ENCODE measurements around the gene P3H2.

P3H2 gene

GRCh38 chr3:190044974-190045373 is 75.7 kb downstream of the P3H2 start:
- DNase-seq: no peak

GRCh38 chr3:190044142-190044541 is 76.6 kb downstream of the P3H2 start:
- no peak for DNase-seq

GRCh38 chr3:190043741-190044140 is 77.0 kb downstream of the P3H2 start:
- DNase-seq: no peak

GRCh38 chr3:190042558-190042957 is 78.1 kb downstream of the P3H2 start:
- no peak for DNase-seq

GRCh38 chr3:190041333-190042041 is 79.2 kb downstream of the P3H2 start:
- DNase-seq: no peak

GRCh38 chr3:190040145-190040544 is 80.6 kb downstream of the P3H2 start:
- DNase-seq: no peak

GRCh38 chr3:190038050-190038933 is 82.4 kb downstream of the P3H2 start:
- no peak for DNase-seq

GRCh38 chr3:190036631-190037030 is 84.1 kb downstream of the P3H2 start:
- DNase-seq: no peak

- no peak for DNase-seq
Observed at GRCh38 chr3:190034446-190034845, 86.3 kb downstream of the P3H2 start.

- no peak for DNase-seq
Observed at GRCh38 chr3:190032923-190033322, 87.8 kb downstream of the P3H2 start.

- no peak for DNase-seq
Observed at GRCh38 chr3:190031887-190032752, 88.6 kb downstream of the P3H2 start.

- no peak for DNase-seq
Observed at GRCh38 chr3:190027116-190027515, 93.6 kb downstream of the P3H2 start.

- no peak for DNase-seq
Observed at GRCh38 chr3:190026154-190026553, 94.5 kb downstream of the P3H2 start.

GRCh38 chr3:190024912-190025311 is 95.8 kb downstream of the P3H2 start:
- no peak for DNase-seq

- DNase-seq: no peak
Observed at GRCh38 chr3:190019844-190020243, 100.9 kb downstream of the P3H2 start.

GRCh38 chr3:190019006-190019405 is 101.7 kb downstream of the P3H2 start:
- DNase-seq: no peak

GRCh38 chr3:190018460-190018859 is 102.2 kb downstream of the P3H2 start:
- no peak for DNase-seq

- no peak for DNase-seq
Observed at GRCh38 chr3:190017521-190018288, 103.0 kb downstream of the P3H2 start.

- DNase-seq: no peak
Observed at GRCh38 chr3:190016966-190017365, 103.7 kb downstream of the P3H2 start.

GRCh38 chr3:190014940-190015339 is 105.8 kb downstream of the P3H2 start:
- DNase-seq: no peak

- DNase-seq: no peak
Observed at GRCh38 chr3:190013943-190014924, 106.5 kb downstream of the P3H2 start.
